HEK293T (cell line): ENCODE data around the gene NPAS3.

ENCODE experiments used
- CTCF ChIA-PET: fragments of 350-600 bp; formaldehyde crosslinking; extraction: SDS; loops from one replicate; lab custom pipeline; 2021; ENCODE audit warnings: antibody characterized with exemption, inconsistent platforms; lab: Yijun Ruan, JAX
- POLR2A ChIA-PET: fragments of 350-600 bp; formaldehyde crosslinking; extraction: SDS; loops from one replicate; lab custom pipeline; 2020; ENCODE audit warnings: antibody characterized with exemption, inconsistent platforms; lab: Yijun Ruan, JAX
- DNase-seq: peaks from one replicate; pipeline ENCODE4 v3.0.0; 2012; ENCODE audit warnings: mixed read lengths; ENCODE audit errors: extremely low spot score
- ARNT ChIP-seq: fragments of 450-650 bp; IDR thresholded peaks from 2 replicates; pipeline ENCODE4 v1.6.1; 2017; ENCODE audit warnings: mild to moderate bottlenecking
- BHLHE40 ChIP-seq: fragments of 450-650 bp; IDR thresholded peaks from 2 replicates; pipeline ENCODE4 v1.6.1; 2016; ENCODE audit warnings: mild to moderate bottlenecking, moderate library complexity, borderline replicate concordance
- CTBP1 ChIP-seq: fragments of 450-650 bp; IDR thresholded peaks from 2 replicates; pipeline ENCODE4 v1.6.1; 2016; ENCODE audit warnings: borderline replicate concordance
- ELF4 ChIP-seq: fragments of 450-650 bp; IDR thresholded peaks from 2 replicates; pipeline ENCODE4 v1.6.1; 2017; ENCODE audit warnings: antibody characterized with exemption
- FOXA1 ChIP-seq: fragments of 450-650 bp; IDR thresholded peaks from 2 replicates; pipeline ENCODE4 v1.6.1; 2016; ENCODE audit warnings: mild to moderate bottlenecking
- FOXK2 ChIP-seq: fragments of 450-650 bp; IDR thresholded peaks from 2 replicates; pipeline ENCODE4 v1.6.1; 2016; ENCODE audit warnings: mild to moderate bottlenecking
- FOXM1 ChIP-seq: fragments of 450-650 bp; IDR thresholded peaks from 2 replicates; pipeline ENCODE4 v1.6.1; 2017; ENCODE audit warnings: mild to moderate bottlenecking, borderline replicate concordance
- HDGF ChIP-seq: fragments of 450-650 bp; IDR thresholded peaks from 2 replicates; pipeline ENCODE4 v1.6.1; 2017; ENCODE audit warnings: antibody characterized with exemption, borderline replicate concordance
- L3MBTL2 ChIP-seq: fragments of 450-650 bp; conservative IDR thresholded peaks from 2 replicates; pipeline ENCODE4 v1.6.1; 2016; ENCODE audit warnings: mild to moderate bottlenecking
- LEF1 ChIP-seq: fragments of 450-650 bp; IDR thresholded peaks from 2 replicates; pipeline ENCODE4 v1.6.1; 2017; ENCODE audit warnings: mild to moderate bottlenecking, borderline replicate concordance
- NFRKB ChIP-seq: fragments of 450-650 bp; IDR thresholded peaks from 2 replicates; pipeline ENCODE4 v1.6.1; 2016; ENCODE audit warnings: mild to moderate bottlenecking, moderate library complexity
- SP1 ChIP-seq: fragments of 450-650 bp; IDR thresholded peaks from 2 replicates; pipeline ENCODE4 v1.6.1; 2017
- SUZ12 ChIP-seq: fragments of 450-650 bp; IDR thresholded peaks from 2 replicates; pipeline ENCODE4 v1.6.1; 2016; ENCODE audit warnings: mild to moderate bottlenecking
- TARDBP ChIP-seq: fragments of 450-650 bp; IDR thresholded peaks from 2 replicates; pipeline ENCODE4 v1.6.1; 2016
- ZNF384 ChIP-seq: fragments of 450-650 bp; IDR thresholded peaks from 2 replicates; pipeline ENCODE4 v1.6.1; 2016
- TF ChIP-seq, protein P1 (sequence below): fragments of 450-650 bp; IDR thresholded peaks from 2 replicates; pipeline ENCODE4 v1.6.1; 2016

The NPAS3 gene

GRCh38 chr14:33777681-33778080 is 839.0 kb downstream of the NPAS3 start:
- no peak for DNase-seq
- TF ChIP-seq FOXK2 = no peak
- no peak for TF ChIP-seq NFRKB
- TF ChIP-seq FOXM1 = no peak
- TF ChIP-seq, protein P1, sequence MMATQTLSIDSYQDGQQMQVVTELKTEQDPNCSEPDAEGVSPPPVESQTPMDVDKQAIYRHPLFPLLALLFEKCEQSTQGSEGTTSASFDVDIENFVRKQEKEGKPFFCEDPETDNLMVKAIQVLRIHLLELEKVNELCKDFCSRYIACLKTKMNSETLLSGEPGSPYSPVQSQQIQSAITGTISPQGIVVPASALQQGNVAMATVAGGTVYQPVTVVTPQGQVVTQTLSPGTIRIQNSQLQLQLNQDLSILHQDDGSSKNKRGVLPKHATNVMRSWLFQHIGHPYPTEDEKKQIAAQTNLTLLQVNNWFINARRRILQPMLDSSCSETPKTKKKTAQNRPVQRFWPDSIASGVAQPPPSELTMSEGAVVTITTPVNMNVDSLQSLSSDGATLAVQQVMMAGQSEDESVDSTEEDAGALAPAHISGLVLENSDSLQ = no peak
- POLR2A ChIA-PET = interaction anchor here (1.3 kb wide), 1 partner anchor 12 kb away, joined by 3 read pairs; no protein-coding TSS in a partner anchor
- CTCF ChIA-PET = interaction anchor here (1.4 kb wide), 1 partner anchor 15 kb away, joined by 4 read pairs; no protein-coding TSS in a partner anchor

DNA sequence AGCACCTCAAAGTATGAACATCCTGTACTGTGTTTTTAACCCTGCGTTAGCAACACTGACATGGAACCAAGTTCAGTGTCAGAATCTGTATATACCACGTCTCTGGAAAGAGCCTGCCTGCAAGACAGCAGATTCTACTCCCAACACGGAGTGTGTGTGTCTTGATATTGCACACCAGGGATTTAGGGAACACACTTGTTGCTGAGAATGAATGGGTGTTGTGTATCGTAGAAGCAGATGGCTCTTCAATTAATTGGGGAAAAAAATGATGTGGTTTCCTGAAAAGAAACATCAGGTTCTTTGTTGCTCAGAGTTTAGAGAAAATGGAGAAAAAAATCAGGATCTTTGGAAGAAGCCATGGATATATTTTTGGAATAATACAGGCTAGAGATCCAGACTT is 841.4 kb downstream of the NPAS3 start:
- POLR2A ChIA-PET = no interaction called here
- no peak for DNase-seq
- CTCF ChIA-PET = no interaction called here
- TF ChIP-seq L3MBTL2 (no peak), ARNT (no peak)

GRCh38 chr14:33781236-33781635 is 842.6 kb downstream of the NPAS3 start:
- TF ChIP-seq FOXK2 = no peak
- no peak for TF ChIP-seq ARNT
- TF ChIP-seq LEF1 = no peak
- TF ChIP-seq NFRKB = no peak
- TF ChIP-seq HDGF = no peak
- TF ChIP-seq FOXM1 = no peak
- TF ChIP-seq BHLHE40 = no peak
- no peak for TF ChIP-seq FOXA1
- no peak for TF ChIP-seq CTBP1
- TF ChIP-seq ELF4 = no peak
- TF ChIP-seq SUZ12 = no peak
- TF ChIP-seq, protein P1 = no peak
- TF ChIP-seq SP1 = no peak
- TF ChIP-seq ZNF384 = no peak
- no peak for TF ChIP-seq TARDBP
- TF ChIP-seq L3MBTL2 = no peak
- POLR2A ChIA-PET = interaction anchor here (0.6 kb wide), 1 partner anchor 805 kb away, joined by 3 read pairs; no protein-coding TSS in a partner anchor
- no peak for DNase-seq
- CTCF ChIA-PET = no interaction called here

- POLR2A ChIA-PET = no interaction called here
- no peak for TF ChIP-seq ZNF384
- TF ChIP-seq, protein P1 = peak; percentile 90
- DNase-seq = peak; percentile 10
- CTCF ChIA-PET = interaction anchor here (0.6 to 1.1 kb wide), 2 partner anchors 10 to 391 kb away, joined by 5 to 8 read pairs; no protein-coding TSS in a partner anchor
These were observed 844.2 kb downstream of the NPAS3 start for GRCh38 chr14:33782923-33783322.

DNA sequence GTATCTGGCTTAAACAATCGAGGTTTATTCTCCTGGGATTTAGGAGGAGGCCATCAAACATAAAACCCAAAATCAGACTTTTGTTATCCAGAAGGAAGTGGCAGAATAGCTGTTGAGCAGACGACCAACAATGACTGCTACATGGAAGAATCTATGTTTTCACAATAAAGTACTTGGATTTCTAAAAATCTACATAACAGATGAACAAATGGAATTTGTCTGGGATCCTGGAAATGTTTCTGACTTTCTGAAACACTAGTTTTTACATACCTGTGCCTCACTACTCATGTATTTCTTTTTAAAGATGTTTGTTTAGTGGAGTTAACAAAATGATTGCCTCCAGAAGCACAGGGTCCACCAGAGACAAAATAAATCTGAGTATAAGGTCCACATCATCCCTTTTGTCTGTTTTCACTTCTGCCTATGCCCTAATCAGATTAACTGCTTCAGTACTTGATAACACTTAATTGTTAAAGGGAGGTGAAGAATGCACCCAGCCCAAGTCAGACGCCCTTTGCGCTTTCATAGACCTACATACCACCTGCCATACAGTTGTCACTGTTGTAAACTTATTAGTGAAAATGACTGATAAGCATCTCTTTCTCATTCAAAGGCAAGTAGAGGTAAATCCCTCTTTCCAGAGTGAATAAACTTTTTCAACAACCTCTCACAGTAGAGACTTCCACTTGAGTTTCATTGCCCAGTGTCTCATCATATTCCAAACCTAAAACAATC is 847.6 kb downstream of the NPAS3 start:
- ChIA-PET POLR2A (no interaction called here), CTCF (no interaction called here)
- TF ChIP-seq CTBP1 = no peak
- no peak for TF ChIP-seq SUZ12
- TF ChIP-seq LEF1 = no peak
- TF ChIP-seq ELF4 = no peak
- no peak for TF ChIP-seq FOXA1
- no peak for TF ChIP-seq L3MBTL2
- TF ChIP-seq, protein P1 = no peak
- no peak for TF ChIP-seq FOXM1
- no peak for TF ChIP-seq TARDBP
- no peak for TF ChIP-seq SP1
- TF ChIP-seq FOXK2 = no peak
- no peak for TF ChIP-seq BHLHE40
- no peak for TF ChIP-seq HDGF
- no peak for TF ChIP-seq NFRKB
- DNase-seq = no peak

DNA sequence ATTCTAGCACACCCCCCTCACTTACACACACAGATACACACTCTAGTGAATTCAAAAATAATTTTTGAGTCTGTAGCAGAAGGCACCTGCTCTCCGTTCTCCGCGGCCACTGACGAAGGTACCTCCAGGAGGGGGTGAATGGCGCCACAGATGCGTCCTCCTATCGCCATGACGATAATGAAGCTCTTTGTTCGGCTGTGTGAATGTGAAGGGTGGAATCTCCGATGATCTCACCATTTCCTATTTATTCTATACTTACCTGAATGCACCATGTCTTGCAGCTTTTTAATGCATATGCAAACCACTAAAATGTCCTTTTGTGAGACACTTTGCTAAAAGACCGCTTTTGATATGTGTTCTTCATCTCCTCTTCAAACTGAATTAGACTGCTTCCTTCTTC is 849.5 kb downstream of the NPAS3 start:
- CTCF ChIA-PET = interaction anchor here (0.6 to 1.0 kb wide), 2 partner anchors 9 to 336 kb away, joined by 3 to 4 read pairs; no protein-coding TSS in a partner anchor
- POLR2A ChIA-PET = no interaction called here
- no peak for DNase-seq
- TF ChIP-seq FOXM1 (no peak), BHLHE40 (no peak), TARDBP (no peak), LEF1 (no peak), NFRKB (no peak), SUZ12 (no peak), HDGF (no peak), FOXK2 (no peak), L3MBTL2 (no peak), SP1 (no peak), ZNF384 (no peak), ELF4 (no peak), ARNT (no peak), CTBP1 (no peak), FOXA1 (no peak)
- TF ChIP-seq, protein P1 = no peak
